IPS DF 19.7 (cell line): ENCODE data around the gene SART3.
"Not testable (repeated sequence)": the region's sequence is repeated elsewhere in the genome, so short reads cannot be mapped to it uniquely, and the experiment has no call there.

Experiments used
- DNase-seq: peaks from one replicate; pipeline ENCODE4 v3.0.0-alpha.2; 2013; ENCODE audit warnings: low read depth, low spot score

SART3 gene

GRCh38 chr12:108518716-108519496 lies 42.1 kb downstream of the SART3 start:
- DNase-seq = no peak

DNA sequence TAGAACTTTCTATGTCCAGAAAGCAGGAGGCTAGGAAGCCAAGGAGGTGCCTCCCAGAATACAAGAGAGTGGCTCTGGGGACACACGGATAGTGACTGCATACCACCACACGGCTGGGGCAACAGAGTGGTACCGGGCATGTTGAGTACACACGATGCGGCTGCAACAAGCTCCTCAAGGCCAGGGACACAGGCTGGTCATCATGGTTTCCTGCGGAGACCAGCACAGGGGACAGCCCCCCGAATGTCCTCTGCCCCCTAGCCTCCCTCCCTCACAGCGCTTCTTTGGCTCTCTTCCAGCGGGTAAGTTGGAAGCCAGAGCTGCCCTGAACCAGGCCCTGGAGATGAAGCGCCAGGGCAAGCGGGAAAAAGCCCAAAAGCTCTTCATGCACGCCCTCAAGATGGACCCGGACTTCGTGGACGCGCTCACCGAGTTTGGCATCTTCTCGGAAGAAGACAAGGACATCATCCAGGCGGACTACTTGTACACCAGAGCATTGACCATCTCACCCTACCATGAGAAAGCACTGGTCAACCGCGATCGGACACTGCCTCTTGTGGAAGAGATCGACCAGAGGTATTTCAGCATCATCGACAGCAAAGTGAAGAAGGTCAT lies 42.8 kb downstream of the SART3 start:
- DNase-seq = no peak

DNA sequence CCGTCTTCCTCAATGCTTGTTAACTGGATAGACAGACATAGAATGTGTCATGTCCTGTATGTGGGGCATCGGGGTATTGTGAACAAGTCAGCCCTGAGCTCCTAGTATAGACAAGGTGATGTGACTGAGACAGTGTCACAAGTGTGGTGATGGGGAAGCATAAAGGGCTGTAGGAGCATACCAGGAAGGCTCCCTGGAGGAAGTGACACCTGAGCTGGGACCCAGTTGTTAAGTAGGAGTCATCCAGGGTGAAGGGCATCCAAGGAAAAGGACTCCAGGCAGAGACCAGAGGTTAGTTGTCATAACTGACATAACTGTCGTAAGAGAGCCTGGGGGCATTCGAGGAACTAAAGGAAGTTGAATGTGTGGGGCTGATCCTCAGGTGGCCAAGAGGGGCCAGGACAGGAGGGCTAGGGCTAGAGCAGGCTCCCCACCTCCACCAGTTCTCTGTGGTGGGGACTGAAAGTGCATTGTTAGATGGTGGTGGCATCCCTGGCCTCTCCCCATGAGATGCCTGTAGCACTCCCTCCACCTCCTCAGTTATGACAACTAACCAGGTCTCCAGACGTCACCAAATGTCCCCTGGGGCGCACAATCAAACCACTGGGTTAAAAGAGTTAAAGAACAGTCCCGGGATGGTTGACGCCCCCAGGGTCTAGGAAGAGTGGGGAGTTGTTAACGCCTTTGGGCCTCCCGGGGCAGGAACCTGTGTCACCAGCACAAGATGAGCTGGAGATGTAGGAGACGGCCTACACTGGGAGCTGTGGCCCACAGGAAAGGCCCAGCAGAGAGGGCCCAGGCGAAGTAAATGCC lies 43.5 kb downstream of the SART3 start:
- DNase-seq = no peak

DNA sequence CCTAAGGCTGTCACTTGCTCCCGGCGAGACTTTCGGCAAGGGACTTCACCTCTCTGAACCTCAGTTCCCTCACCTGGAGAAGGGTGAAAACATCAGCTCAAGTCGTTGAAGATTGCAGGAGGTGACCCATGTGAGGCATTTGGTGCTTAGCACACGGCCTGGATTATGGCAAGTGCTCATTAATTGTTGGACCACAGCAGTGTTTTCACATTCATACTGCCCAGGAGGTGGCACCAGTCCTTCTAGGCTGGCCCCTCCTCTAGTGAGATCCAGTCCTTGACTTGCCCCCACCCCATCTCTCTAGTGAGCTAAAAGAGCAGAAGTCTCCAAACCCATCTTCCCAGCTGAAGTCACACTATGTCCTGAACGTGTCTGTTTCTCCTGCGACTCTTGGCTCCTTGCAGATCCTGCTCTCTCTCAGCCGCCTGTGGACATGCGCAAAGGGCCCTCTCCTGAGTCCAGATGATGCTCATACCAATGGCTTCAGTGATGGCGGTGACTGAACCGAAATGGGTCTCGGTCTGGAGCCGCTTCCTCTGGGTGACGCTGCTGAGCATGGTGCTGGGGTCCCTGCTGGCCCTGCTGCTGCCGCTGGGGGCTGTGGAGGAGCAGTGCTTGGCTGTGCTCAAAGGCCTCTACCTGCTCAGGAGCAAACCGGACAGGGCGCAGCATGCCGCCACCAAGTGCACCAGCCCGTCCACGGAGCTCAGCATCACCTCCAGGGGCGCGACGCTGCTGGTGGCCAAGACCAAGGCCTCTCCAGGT lies 44.3 kb downstream of the SART3 start:
- no peak for DNase-seq

- no peak for DNase-seq
Measured at GRCh38 chr12:108515916-108516315, 45.1 kb downstream of the SART3 start.

DNA sequence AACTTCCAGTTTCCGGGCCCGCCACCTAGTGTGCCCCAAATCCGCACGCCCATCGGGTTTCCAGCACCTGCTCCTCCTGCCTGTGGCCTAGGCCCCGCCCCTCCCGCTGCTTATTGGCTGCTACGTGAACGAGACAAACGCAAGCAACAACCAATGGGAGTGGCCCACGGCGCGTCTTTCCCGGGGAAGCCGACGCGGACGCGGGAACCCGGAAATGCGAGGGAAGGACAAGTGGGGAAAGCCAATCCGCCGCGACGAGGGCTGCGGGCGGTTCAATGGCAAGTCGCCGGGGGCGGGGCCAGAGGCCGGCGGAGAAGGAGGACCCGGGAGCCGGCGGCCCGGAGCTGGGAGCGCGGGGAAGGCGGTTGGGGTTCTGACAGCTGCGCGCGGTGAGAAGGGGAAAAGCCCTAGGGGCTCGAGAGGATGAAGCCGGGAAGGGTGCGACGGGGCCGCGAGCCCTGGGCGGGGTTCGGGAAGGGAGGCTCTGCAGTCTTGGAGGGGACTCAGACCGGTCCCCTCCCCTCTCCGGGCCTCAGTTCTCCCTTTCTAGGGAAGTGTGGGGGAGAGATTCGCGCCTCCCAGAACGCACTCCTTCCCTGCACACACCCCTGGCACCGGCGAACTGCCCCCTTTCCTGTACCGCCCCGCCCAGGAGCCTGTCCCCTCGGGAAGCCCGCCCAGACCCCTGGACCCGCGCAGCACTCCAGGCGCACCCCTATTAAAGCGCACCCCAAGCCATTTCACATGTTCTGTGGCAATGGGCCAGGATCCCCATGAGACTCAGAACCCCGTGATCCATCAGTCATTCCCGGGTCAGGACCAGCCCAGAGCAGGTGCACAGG lies 45.8 kb downstream of the SART3 start, which contains the start of gene FICD:
Gene FICD (plus strand): TSS at position 305 of the 842 bp plus-strand sequence. CDS start 1,696 bp downstream, outside the sequence.
- peak; percentile 97 for DNase-seq

DNA sequence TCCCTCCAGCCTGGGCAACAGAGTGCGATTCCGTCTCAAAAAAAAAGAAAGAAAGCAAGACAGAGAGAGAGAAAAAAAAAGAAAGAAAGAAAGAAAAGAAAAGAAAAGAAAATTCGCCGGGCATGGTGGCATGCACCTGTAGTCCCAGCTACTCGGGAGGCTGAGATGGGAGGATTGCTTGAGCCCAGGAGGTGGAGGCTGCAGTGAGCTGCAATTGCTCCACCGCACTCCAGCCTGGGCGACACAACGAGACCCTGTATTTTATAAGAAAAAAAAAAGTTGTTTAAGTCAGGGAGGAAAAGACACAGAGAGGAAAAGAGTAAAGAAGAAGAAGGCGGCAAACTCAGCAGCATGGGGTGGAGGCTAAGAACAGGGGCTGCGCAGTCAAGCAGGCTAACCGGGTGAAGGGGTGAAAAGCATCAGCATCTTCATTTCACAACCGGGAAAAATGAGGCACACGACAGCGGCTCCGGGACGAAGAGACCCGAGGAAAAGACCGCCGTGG lies 46.5 kb downstream of the SART3 start:
- DNase-seq = no peak

DNA sequence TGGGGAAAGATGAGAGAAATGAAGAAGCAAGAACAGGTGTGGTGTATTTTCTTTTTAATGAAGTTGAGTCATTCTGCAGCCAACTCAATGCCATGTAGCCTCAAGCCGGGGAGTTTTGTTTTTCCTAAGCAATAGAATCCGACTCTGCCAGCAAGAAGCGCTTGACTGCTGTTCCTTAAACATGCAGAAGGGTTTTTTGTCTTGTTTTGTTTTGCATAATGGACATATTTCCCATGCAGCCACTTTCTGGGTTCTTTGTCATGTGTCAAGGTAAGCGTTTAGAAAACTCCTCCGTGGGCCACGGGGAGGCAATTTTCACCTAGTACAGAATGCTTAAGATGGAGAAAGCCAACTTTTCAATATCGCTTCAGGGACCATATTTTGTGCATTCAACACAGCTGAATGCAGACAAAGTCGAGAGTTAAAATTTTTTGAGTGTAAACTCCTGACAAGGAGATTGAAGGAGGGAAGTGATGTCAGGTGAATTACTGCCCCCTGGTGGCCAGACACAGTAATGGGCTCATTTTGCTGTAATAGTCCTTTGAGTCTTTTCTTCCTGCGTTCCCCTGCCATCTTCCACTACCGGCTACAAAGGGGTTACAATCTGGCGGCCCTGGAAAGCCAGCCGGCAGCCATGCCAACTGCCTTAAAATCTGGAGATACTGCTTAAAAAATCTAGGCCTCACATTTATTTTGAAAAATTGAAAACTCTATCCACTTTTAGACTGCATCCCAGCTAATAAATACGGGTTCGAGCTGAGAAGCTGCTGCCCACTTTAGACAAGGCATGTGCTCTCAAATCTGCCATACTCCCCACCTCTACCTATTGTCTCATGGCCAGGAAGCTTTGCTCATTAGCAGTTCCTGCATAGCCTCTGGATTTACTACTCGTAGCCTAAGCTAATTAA lies 49.1 kb downstream of the SART3 start:
- peak; percentile 48 for DNase-seq

- DNase-seq = no peak
Measured at GRCh38 chr12:108510836-108511235, 50.1 kb downstream of the SART3 start.

DNA sequence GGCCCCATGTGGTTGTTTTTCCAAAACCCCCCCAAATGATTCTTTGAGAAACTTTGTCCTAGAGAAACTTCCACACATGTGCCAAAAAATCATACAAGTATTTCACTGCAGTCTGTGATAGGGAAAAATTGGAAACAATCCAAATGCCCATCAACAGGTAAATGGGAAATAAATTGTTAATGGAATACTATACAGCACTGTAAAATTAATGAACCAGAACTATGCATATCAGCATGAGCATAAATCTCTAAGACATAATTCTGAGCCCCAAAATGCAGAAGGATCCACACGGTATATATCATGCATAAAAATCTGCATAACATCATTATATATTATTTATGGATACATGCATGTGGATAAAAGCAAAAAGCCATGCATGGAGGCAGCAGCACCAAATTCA lies 51.2 kb downstream of the SART3 start:
- no peak for DNase-seq

- DNase-seq = no peak
Measured at GRCh38 chr12:108507971-108508642, 52.9 kb downstream of the SART3 start.

DNA sequence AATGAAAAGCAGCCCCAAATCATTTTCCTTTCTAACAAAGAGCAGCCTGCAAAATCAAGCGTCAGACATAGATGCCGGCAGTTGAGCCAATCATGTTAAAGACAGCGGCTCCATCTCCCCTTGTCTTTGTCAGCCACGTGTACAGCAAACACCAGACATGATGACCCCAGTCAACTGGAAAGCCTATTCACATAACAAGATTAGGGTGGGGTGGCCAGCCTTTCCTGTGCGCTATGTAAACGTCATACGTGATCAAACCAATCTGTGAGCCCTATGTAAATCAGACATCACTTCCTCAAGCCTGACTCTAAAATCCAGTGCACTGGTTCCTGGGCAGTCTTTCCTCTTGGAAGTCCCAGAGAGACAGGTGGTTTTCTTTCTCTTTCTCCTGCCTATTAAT lies 55.8 kb downstream of the SART3 start:
- no peak for DNase-seq

GRCh38 chr12:108502922-108503321 lies 58.1 kb downstream of the SART3 start:
- no peak for DNase-seq

- DNase-seq = no peak
Measured at GRCh38 chr12:108498136-108498535, 62.8 kb downstream of the SART3 start.

GRCh38 chr12:108495823-108496579 lies 65.0 kb downstream of the SART3 start:
- DNase-seq = no peak

GRCh38 chr12:108495054-108495453 lies 65.9 kb downstream of the SART3 start:
- DNase-seq = peak; percentile 25

- DNase-seq = no peak
Measured at GRCh38 chr12:108491256-108491655, 69.7 kb downstream of the SART3 start.

- DNase-seq = not testable (repeated sequence)
Measured at GRCh38 chr12:108487029-108487428, 73.9 kb downstream of the SART3 start.
